HG03039 (cell line): ENCODE data around the gene KREMEN1.

Experiments
- ATAC-seq: cut with Tn5 transposase; IDR thresholded peaks from one replicate; pipeline ENCODE4 v1.9.1; 2021; ENCODE audit warnings: mild to moderate bottlenecking, moderate library complexity; ENCODE audit not compliant: unreplicated experiment

KREMEN1 gene

DNA sequence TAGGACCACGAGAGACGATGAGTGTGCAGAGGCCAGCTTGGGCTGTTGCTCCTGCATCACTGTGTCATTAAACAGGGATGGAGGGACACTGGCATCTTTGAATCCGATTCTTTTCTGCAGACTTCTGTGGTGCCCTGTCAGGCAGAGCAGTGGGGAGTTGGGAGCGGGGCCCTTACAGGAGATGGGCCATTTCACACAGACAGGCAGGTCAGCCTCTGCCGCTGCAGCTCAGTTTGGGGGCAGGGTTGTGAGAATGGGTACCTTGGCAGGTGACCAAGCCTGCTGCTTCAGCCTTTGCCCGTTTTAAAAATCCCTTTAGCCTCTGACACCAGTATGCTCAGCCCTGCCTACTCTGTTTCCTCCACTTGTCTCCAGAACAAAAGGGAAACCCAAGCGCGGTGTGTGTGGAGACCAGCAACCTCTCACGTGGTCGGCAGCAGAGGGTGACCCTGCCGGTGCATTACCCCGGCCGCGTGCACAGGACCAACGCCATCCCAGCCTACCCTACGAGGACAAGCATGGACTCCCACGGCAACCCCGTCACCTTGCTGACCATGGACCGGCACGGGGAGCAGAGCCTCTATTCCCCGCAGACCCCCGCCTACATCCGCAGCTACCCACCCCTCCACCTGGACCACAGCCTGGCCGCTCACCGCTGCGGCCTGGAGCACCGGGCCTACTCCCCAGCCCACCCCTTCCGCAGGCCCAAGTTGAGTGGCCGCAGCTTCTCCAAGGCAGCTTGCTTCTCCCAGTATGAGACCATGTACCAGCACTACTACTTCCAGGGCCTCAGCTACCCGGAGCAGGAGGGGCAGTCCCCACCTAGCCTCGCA is 23.8 kb upstream of the KREMEN1 start:
- no peak for ATAC-seq

DNA sequence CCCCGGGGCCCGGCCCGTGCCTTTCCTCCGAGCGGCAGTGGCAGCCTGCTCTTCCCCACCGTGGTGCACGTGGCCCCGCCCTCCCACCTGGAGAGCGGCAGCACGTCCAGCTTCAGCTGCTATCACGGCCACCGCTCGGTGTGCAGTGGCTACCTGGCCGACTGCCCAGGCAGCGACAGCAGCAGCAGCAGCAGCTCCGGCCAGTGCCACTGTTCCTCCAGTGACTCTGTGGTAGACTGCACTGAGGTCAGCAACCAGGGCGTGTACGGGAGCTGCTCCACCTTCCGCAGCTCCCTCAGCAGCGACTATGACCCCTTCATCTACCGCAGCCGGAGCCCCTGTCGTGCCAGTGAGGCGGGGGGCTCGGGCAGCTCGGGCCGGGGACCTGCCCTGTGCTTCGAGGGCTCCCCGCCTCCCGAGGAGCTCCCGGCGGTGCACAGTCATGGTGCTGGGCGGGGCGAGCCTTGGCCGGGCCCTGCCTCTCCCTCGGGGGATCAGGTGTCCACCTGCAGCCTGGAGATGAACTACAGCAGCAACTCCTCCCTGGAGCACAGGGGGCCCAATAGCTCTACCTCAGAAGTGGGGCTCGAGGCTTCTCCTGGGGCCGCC is 23.1 kb upstream of the KREMEN1 start:
- no peak for ATAC-seq

DNA sequence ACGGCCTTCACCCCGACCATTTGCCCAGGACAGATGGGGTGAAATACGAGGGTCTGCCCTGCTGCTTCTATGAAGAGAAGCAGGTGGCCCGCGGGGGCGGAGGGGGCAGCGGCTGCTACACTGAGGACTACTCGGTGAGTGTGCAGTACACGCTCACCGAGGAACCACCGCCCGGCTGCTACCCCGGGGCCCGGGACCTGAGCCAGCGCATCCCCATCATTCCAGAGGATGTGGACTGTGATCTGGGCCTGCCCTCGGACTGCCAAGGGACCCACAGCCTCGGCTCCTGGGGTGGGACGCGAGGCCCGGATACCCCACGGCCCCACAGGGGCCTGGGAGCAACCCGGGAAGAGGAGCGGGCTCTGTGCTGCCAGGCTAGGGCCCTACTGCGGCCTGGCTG is 22.4 kb upstream of the KREMEN1 start:
- no peak for ATAC-seq

DNA sequence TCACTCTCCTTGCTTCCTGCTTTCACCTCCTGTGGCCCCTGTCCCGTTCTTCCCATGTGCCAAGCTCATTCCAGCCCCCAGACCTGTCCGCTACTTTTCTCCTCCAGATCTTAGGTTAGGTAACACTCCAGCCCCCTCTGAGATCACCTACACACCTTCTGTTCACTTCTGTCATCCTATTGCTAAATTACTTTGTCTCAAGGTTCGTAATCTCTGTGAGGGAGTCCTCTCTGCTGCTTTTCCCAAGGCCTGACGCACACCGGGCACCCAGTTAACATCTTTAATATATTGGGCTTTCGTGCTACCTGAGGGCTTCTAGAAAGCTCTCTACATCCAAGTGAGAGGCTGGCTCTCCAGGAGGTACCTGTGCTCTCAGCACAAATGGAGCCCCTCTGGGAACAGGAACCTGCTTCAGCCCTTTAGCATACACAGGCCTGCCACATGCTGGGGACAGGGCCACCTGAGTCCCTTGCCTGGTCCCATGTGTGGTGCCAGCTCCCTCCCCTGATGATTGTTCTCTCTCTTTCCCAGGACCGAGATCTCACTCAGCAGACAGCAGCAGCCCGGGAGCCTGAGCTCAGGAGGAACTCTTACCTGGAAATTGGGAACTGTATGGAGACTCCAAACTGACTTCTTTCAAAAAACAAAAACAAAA is 19.7 kb upstream of the KREMEN1 start:
- no peak for ATAC-seq

DNA sequence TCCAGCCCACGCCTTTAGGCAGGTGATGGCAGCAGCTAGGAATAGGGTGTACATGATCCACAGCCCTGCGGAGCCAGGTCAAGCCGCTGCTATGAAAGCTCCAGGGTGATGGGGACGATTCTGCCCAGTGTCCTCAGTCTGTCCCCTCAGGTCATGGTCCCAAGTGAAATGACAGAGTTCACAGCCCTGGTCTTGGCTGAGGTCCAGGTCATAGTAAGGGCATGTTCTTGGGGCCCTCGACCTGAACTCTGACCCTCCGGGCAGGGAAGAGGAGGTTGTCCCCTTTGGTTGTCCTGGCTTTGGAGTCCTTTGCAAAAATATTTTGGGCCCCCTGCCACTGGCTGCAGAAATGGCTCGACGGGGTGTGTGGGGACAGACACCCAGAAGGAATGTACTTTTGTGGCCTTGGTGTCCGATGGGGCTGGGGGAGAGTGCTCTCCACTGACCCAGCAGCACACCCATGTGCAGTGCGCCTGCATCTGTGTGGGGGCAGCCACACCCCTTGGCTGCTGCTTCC is 18.5 kb upstream of the KREMEN1 start:
- ATAC-seq = no peak

DNA sequence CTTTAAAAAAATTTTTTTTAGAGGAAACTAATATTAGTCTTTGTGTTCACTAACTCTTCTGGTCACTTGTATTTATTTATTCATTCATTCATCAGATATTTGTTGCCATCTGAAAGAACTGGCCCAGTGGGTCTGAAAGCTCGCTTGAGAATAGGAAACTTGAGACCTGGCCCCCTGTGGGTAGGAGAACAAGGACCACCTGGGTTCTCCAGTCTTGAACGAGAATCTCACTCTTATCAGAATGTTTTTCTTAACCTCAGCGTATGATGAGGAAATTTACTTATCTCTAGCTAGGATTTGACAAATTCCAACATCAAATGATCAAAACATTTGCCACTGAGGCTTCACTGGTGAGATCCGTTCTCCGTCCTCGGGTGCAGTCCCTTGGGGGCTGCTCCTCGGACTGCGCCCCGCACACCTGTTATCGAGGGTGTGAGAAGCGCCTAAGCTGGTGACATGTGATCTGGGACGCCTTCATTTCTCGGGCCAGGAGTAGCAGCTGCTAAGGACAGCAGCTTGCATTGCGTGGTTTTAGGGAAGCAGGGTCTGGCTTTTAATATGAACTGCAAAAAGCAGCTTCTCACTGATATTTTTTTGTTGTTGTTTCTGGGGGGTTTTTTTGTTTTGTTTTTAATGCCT is 17.5 kb upstream of the KREMEN1 start:
- ATAC-seq = no peak

DNA sequence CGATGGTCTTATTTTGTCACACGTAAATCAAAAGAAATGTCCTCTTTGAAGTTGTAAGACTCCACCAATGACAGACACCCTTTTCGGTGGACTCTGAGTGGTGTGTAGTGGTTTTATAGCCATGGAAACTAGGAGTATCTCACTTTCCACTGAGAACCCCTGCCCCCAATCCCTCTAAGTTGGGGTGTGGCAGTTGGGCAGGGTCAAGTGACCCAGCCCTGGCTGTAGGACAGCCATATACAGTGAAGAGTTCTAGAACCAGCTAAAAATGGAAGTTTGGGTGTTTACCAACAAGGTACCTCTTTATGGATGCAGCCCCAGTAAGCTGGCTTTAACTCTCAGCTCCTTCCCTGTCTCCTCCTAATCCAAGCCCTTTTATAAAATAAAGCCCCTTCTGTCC is 16.4 kb upstream of the KREMEN1 start:
- ATAC-seq = no peak

DNA sequence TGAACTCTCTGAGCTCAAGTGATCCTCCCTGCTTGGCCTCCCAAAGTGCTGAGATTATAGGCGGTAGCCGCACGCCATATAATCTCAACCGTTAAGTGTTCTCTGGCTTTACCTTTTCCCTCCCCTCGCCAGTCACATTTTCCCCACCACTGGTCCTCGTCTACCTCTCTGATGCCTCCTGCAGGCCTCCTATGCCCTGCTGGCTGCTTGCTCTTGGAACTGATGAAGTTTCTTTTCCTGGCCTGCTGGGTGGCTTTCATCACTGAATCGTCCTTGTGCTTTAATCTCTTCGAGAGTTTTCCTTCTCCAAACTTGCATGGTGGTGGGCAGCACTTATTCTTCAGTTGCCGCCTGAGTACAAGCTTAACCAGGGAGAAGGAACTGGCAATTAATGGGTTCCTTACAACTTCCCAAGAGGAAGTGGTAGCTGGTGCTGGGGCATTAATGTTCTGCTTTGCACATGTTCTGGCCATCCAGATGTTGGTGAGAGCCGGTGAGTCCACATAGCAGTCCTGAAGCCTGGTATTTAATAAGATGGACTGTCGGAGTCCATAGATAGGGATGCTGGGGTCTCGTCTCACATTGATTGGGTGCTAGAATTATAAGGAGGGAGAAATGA is 12.5 kb upstream of the KREMEN1 start:
- ATAC-seq = no peak

DNA sequence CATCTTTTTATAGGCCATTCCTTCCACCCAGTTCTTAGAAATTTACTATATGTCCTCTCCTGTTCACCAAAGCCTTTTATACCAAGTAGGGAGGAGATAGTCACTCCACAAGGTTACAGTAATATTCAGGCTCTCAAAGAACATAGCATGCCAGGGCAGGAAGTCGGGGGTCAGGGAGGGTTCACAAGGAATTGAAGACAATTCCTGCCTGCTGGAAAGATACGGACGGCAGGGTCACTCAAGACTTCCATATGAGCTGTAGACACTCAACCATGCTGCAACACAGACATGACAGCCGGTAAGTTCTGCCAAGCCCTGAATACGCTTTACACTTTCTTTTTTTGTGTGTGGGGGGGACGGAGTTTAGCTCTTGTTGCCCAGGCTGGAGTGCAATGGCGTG is 11.9 kb upstream of the KREMEN1 start:
- no peak for ATAC-seq

DNA sequence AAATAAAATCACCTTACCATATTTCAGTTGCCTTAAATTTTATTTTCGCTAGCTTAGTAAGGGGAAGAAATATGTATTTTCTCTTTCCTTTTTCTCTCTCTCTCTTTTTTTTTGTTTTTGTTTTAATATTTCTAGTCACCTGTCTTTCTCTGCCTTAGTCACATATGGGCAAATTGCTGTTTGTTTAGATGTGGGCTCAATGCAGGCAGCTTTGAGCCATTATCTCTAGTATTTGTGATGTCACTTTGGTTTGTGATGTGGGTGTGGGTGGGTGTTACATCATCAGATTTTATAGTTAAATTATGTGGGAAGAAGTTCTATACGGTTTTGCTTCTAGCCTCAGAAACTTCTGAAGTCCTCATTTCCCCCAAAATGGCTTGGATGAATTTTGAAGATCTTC is 11.1 kb upstream of the KREMEN1 start, which contains the start of gene C22orf31:
TSS of gene C22orf31 (minus strand) at position 59 of the 400 bp plus-strand sequence. CDS start at position 20, 39 bp downstream.
- no peak for ATAC-seq

DNA sequence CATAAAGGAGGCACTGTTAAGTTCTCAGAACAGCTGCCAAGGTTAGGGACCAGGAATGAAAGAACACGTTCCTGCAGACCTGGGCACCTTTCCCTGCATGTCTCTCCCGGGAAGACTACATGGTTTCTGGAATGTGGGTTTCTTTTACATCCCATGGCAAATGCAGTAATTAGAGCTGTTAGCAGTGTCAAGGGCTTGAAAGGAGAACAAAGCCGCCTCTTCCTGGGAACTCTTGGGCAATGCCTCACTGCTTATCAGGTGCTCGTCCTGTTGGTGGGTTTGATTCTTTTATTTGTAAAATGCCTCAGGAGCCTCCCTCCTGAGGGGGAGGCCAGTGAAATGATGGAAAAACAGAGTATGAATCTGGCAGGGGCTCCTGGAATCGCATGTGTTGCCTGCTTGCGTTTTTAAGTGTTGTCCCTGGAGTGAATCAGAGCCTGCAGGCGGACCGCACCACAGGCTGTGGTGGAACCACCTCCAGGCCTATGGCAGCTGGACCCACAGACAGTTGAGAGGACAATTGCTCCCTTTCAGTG is 10.5 kb upstream of the KREMEN1 start:
- ATAC-seq = no peak

DNA sequence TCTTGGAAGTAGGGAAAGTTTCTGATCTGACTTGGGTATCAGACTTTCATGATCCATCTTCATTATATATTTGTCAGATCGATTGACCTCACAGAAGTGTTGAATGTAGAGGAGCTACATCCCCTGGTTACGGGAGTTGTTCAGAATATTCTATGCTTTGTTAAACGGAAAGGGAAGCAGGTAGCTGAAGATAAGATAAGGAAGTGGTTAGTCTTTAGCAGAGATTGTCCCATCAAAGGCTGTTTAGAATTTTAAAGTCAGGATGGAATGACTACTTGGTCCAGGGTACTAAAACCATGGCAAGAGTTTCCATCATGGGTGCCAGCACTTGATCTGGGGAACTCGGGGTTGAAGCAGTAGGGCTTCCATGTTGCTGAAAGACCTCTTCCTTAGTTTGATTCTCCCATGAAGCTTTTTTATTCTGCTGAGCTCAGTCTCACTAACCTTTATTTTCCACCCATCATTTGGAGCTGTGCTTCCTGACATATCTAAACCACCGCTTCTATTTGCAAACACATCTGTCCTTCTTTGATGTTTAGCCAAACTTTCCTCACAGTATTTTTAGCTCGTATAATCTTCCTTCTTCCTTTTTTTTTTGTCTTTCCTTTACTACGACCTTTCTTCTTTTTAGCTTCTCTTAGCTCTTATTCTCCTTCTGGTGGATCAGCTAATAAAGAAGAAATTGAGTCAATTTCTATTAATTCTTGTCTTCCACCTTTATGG is 7.2 kb upstream of the KREMEN1 start:
- no peak for ATAC-seq

DNA sequence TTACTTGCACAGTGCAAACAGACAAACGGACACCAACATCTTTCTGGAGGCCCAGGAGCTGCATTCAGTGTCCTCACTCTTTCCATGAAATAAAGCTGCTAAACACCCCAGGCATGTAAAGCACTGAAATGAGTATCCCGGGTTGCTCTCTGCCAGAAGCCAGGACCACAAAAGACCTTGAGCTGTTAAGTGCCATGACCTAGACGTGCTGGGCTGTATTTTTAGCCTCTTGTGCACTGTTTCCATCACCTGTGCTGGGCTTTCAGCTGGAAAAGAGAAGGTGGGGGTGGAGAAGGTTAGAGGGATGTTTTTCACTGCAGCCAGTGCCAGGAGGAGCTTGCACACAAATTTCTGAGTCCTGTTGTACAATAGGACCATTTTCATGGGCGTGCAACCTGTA is 3.4 kb upstream of the KREMEN1 start:
- no peak for ATAC-seq

DNA sequence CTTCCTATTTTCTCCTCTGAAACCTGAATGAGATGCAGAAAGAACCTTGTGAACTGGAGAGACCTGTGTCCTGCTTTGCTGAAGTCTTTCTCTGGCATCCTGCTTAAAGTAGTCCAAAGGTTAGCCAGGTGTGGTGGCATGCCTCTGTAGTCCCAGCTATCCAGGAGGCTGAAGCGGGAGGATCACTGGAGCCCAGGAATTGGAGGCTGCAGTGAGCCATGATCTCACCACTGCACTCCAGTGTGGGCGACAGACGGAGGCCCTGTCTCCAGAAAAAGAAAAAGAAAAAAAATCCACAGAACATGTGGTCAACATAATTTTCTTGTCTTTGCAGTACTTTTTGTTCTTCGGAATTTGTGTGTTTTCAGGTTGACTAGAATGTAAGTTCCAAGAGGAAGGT is 2.3 kb upstream of the KREMEN1 start:
- no peak for ATAC-seq

DNA sequence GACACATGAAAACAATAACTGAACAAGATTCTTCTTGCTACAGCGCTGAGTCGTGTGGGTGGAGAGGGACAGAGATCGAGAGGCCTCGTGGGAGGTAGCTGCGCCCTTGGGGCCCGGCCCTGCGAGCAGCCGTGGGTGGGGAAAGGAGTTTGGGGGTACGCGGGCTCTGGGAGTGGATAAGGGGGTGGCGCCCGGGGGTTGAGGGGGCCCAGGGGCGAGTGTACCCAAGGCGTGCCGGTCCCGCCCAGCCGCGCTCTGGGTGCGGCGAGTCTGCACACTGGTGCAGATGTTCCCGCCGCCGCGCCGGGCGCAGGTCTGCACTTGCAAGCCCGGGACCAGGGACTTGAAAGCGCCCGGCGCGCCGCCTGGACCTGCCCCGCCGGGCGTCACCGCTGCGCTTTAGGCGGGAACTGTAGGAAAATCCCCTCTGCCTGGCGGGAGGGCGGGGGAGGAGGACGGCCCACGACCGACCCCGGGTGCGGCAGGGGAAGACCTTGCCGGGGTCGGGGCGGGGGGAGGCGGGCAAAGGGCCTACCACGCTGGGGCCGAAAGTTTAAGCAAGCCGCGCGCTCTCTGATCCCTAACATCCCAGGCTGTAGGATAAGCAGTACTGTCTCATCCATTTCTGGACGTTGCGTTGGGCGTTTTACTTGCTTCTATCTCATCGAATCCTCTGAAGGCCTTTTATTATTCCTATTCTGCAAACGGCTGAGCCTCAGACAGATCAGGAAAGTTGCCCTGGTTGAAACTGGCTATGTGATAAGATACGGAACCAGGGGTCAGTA is 1.4 kb upstream of the KREMEN1 start:
- ATAC-seq = no peak

DNA sequence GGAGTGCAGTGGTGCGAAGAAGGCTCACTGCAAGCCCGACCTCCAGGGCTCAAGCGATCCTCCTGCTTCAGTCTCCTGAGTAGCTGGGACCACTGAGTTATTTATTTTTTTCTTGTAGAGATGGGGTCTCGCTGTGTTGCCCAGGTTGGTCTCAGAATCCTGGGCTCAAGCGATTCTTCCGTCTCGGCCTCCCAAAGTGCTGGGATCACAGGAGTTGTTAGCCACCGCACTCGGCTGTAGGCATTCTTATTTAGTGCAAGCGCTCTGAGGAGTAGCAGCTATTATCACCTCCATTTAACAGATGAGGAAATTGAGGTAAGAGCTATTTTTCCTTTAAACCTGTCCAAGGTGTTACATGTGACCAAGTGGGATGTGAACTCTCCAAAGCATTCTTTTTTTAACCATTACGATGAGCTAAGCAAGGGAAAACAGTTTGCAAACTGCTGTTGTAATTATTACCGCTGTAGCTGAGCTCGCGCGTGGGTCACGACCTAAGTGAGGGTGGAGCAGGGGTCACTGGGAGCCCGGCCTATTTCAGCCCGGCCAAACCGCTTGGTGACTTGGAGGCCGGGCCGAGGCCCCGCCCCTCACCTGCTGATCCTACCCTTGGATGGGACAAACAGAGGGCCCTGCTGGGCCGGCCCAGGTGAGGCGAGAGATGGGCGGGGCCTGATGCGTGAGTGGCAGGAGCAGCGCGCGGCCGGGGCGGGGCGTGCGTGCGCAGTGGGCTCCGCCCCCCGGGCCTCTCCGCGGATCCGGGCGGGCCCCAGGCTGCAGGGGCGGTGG is 449 bp upstream of the KREMEN1 start:
- ATAC-seq = peak; percentile 75

DNA sequence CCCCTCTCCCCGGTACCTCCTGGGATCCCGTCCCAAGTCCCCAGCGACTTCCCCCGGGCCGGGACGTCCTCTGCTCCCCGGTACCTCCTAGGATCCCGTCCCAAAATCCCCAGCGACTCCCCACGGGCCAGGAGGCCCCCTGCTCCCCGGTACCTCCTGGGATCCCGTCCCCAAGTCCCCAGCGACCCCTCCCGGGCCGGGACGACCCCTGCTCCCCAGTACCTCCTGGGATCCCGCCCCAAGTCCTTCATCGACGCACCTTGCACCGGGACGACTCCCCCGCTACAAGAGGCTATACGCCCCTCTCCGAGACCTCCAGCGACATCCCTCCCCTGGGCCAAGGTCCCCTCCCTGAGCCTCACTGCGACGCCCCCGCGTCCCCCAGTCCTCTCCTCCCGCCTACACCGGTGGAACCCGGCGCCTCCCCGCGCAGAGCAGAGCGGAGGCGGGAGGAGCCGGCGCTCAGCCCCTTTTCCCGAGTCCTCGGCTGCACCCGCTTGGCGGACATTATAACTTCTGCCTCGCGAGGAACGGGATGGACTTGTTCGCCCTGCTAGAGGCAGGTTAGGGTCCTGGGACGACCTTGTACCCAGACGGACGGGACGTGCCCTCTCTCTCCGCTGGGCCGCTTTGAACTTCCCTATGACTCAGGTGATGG is 912 bp downstream of the KREMEN1 start:
- ATAC-seq = no peak

DNA sequence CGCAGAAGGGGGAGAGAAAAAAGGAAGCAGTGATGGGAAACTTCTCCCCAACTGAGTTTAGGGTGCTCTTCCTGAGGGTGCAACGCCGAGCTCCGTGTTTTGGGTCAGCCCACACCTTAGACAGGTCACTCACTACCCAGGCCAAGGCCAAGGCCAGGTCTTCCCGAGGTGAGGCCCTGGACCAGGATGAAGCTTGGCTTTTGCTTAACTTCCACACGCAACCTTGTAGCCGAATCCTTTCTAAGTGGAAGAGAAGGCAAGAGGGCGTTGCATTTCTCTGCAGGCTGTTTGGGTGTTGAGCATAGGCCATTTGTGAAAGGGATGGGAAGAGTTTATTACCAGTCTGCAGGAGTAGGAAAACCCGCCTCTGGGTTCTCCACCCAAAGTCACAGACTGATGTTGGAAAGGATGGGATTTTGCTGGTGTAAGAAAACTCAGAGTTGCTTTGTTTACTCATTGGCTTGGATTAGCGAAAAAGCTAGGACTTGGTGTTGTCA is 1.5 kb downstream of the KREMEN1 start:
- ATAC-seq = no peak
